Measurements from ENCODE around the gene CDC42. TPM values are rescaled to one million over a fixed set of nuclear protein-coding genes. Genes with fewer than 3 reads are reported as not detected.

Gene CDC42
- total and polyA plus RNA-seq, 4 donors, result 387 to 542 (median 425) TPM

GRCh38 chr1:22018583-22019559 lies 33.6 kb upstream of the CDC42 start:
- no peaks in the 10 kb centered on the region for H3K9me3 ChIP-seq (ENCODE audit: control insufficient read depth, insufficient read depth, low read length)
- no peaks in the 10 kb centered on the region for H3K4me1 ChIP-seq (ENCODE audit: control insufficient read depth, insufficient read depth, low read length)
- peak in 1 of 6 donors; percentile 31 for DNase-seq (ENCODE audit: low read depth in 4 of 6, low spot score in 6 of 6)
- no peaks in the 10 kb centered on the region for H3K36me3 ChIP-seq (ENCODE audit: control insufficient read depth, insufficient read depth, low read length)
- H3K4me3 ChIP-seq (ENCODE audit: low read depth, low read length), result no peak overlapping the region
- H3K27me3 ChIP-seq (ENCODE audit: control insufficient read depth, insufficient read depth, low read length), result no peaks in the 10 kb centered on the region
- no peak overlapping the region for H3K27ac ChIP-seq (ENCODE audit: low read depth, low read length)
- WGBS (ENCODE audit: insufficient coverage), result 69% methylated on average over 7 of the region's 10 CpGs

DNA sequence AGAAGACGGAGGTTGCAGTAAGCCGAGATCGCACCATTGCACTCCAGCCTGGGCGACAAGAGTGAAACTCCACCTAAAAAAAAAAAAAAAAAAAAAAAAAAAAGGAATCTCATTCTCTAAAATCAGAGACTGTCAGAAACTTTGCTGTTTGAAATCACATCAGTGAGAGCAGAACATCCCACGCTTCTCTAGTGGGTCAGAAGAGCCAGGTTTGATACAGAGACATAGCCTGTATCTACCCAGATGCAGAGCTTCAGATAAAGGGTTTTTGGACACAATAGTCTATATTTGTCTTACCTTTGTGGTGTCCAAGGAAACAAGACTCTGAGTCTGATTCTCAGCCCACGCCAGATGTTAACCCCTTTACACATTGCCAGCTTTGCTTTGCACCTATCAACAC lies 31.4 kb upstream of the CDC42 start:
- 43% methylated on average over 1 of the region's 6 CpGs for WGBS (ENCODE audit: insufficient coverage)
- H3K36me3 ChIP-seq (ENCODE audit: control insufficient read depth, insufficient read depth, low read length), result no peaks in the 10 kb centered on the region
- DNase-seq (ENCODE audit: low read depth in 4 of 6, low spot score in 6 of 6), result no peak
- H3K9me3 ChIP-seq (ENCODE audit: control insufficient read depth, insufficient read depth, low read length), result no peaks in the 10 kb centered on the region
- no peak overlapping the region for H3K4me3 ChIP-seq (ENCODE audit: low read depth, low read length)
- H3K27me3 ChIP-seq (ENCODE audit: control insufficient read depth, insufficient read depth, low read length), result no peaks in the 10 kb centered on the region
- H3K4me1 ChIP-seq (ENCODE audit: control insufficient read depth, insufficient read depth, low read length), result peaks cover 14% of the 10 kb centered on the region
- H3K27ac ChIP-seq (ENCODE audit: low read depth, low read length), result no peak overlapping the region

DNA sequence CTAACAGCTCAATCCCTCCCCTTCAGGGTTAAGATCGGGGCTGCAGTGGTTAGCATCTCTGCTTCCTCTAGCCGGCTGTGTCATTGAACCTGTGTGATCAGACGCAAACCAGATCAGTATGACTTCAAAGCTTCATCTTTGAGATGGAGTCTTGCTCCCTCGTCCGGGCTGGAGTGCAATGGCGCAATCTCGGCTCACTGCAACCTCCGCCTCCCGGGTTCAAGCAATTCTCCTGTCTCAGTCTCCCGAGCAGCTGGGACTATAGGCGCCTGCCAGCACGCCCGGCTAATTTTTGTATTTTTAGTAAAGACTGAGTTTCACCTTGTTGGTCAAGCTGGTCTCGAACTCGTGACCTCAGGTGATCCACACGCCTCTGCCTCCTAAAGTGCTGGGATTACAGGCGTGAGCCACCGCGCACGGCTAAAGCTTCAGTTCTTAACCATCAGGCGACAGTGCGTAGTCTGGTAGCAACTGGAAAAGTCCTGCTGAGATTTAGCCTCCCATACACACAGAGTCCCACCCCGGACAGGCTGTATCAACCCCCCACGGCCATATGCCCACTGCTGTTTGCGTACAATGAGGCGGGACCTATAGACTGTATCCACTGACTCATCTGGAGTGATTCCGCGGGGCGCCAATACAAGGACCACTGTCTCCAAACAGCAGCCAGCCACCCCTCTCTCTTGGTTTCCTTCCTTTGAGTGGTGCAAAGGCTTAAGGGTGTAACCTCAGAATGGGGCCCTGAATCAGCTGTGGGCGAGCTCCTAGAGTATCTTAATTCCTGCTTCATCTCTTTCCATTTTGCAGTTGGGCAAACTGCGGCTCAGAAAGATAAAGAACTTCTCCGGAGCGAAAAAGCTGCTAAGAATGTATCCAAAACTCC lies 27.8 kb upstream of the CDC42 start:
- Histone ChIP-seq H3K36me3 (ENCODE audit: control insufficient read depth, insufficient read depth, low read length) (no peaks in the 10 kb centered on the region), H3K9me3 (ENCODE audit: control insufficient read depth, insufficient read depth, low read length) (no peaks in the 10 kb centered on the region), H3K27me3 (ENCODE audit: control insufficient read depth, insufficient read depth, low read length) (no peaks in the 10 kb centered on the region), H3K27ac (ENCODE audit: low read depth, low read length) (peak overlapping the region; percentile 95), H3K4me3 (ENCODE audit: low read depth, low read length) (peak overlapping the region; percentile 100), H3K4me1 (ENCODE audit: control insufficient read depth, insufficient read depth, low read length) (peaks cover 19% of the 10 kb centered on the region)
- 9% methylated on average over 32 of the region's 33 CpGs for WGBS (ENCODE audit: insufficient coverage)
- peak in 5 of 6 donors; percentile 37 to 84 (median 60) for DNase-seq (ENCODE audit: low read depth in 4 of 6, low spot score in 6 of 6)

- Histone ChIP-seq H3K27me3 (ENCODE audit: control insufficient read depth, insufficient read depth, low read length) (no peaks in the 10 kb centered on the region), H3K4me1 (ENCODE audit: control insufficient read depth, insufficient read depth, low read length) (peaks cover 19% of the 10 kb centered on the region), H3K27ac (ENCODE audit: low read depth, low read length) (peak overlapping the region; percentile 95), H3K36me3 (ENCODE audit: control insufficient read depth, insufficient read depth, low read length) (no peaks in the 10 kb centered on the region), H3K9me3 (ENCODE audit: control insufficient read depth, insufficient read depth, low read length) (no peaks in the 10 kb centered on the region), H3K4me3 (ENCODE audit: low read depth, low read length) (peak overlapping the region; percentile 100)
- under 1% methylated on average over 27 of the region's 42 CpGs for WGBS (ENCODE audit: insufficient coverage)
- peak in 5 of 6 donors; percentile 76 to 98 (median 86) for DNase-seq (ENCODE audit: low read depth in 4 of 6, low spot score in 6 of 6)
These were observed 26.9 kb upstream of the CDC42 start for GRCh38 chr1:22025368-22026155.

DNA sequence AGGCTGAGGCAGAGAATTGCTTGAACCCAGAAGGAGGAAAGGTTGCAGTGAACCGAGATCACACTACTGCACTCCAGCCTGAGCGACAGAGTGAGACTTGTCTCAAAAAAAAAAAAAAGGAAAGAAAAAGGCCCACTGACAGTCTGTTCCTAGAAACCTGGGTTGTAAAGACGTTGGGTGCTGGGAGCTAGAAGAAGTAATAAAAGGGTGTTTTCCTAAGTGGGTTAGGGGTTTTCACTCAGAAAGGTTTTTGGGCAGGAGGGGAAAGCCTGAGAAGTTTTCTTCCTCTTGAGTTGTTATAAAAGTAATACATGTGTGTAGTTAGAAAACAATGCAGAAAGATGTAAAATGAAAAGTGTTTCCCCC lies 25.6 kb upstream of the CDC42 start:
- Histone ChIP-seq H3K36me3 (ENCODE audit: control insufficient read depth, insufficient read depth, low read length) (peaks cover 4% of the 10 kb centered on the region), H3K27ac (ENCODE audit: low read depth, low read length) (no peak overlapping the region), H3K9me3 (ENCODE audit: control insufficient read depth, insufficient read depth, low read length) (no peaks in the 10 kb centered on the region), H3K27me3 (ENCODE audit: control insufficient read depth, insufficient read depth, low read length) (no peaks in the 10 kb centered on the region), H3K4me3 (ENCODE audit: low read depth, low read length) (no peak overlapping the region), H3K4me1 (ENCODE audit: control insufficient read depth, insufficient read depth, low read length) (peaks cover 19% of the 10 kb centered on the region)
- 85% methylated on average over 2 of the region's 3 CpGs for WGBS (ENCODE audit: insufficient coverage)
- no peak for DNase-seq (ENCODE audit: low read depth in 4 of 6, low spot score in 6 of 6)

GRCh38 chr1:22030057-22030456 lies 22.5 kb upstream of the CDC42 start:
- WGBS (ENCODE audit: insufficient coverage), result 93% methylated on average over 2 of the region's 4 CpGs
- Histone ChIP-seq H3K9me3 (ENCODE audit: control insufficient read depth, insufficient read depth, low read length) (no peaks in the 10 kb centered on the region), H3K36me3 (ENCODE audit: control insufficient read depth, insufficient read depth, low read length) (peaks cover 4% of the 10 kb centered on the region), H3K4me1 (ENCODE audit: control insufficient read depth, insufficient read depth, low read length) (peaks cover 9% of the 10 kb centered on the region), H3K4me3 (ENCODE audit: low read depth, low read length) (no peak overlapping the region), H3K27me3 (ENCODE audit: control insufficient read depth, insufficient read depth, low read length) (no peaks in the 10 kb centered on the region), H3K27ac (ENCODE audit: low read depth, low read length) (no peak overlapping the region)
- no peak for DNase-seq (ENCODE audit: low read depth in 4 of 6, low spot score in 6 of 6)

DNA sequence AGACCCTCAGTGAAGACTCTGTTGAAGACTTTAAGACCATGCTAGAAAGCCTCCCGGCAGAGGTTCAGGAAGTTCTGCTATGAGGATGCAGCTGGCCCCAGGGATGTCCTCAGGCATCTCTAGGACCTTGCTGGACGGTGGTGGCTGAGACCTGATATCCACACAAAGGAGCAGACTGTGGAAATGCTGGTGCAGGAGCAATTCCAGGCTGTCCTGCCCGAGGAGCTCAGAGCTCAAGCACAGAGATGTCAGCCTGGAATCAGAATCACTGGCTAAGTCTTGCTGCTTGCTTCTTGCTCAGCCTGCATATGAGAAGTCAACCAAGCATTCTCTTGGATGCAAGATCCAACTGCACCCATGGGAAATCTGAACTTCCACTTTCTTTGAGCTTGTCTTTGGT lies 22.0 kb upstream of the CDC42 start:
- Histone ChIP-seq H3K36me3 (ENCODE audit: control insufficient read depth, insufficient read depth, low read length) (peaks cover 4% of the 10 kb centered on the region), H3K27ac (ENCODE audit: low read depth, low read length) (no peak overlapping the region), H3K9me3 (ENCODE audit: control insufficient read depth, insufficient read depth, low read length) (no peaks in the 10 kb centered on the region), H3K4me3 (ENCODE audit: low read depth, low read length) (no peak overlapping the region), H3K4me1 (ENCODE audit: control insufficient read depth, insufficient read depth, low read length) (peaks cover 9% of the 10 kb centered on the region), H3K27me3 (ENCODE audit: control insufficient read depth, insufficient read depth, low read length) (no peaks in the 10 kb centered on the region)
- WGBS (ENCODE audit: insufficient coverage), result 94% methylated on average over 3 of the region's 3 CpGs
- DNase-seq (ENCODE audit: low read depth in 4 of 6, low spot score in 6 of 6), result no peak

GRCh38 chr1:22031214-22031962 lies 21.1 kb upstream of the CDC42 start:
- H3K4me3 ChIP-seq (ENCODE audit: low read depth, low read length), result no peak overlapping the region
- H3K4me1 ChIP-seq (ENCODE audit: control insufficient read depth, insufficient read depth, low read length), result peaks cover 2% of the 10 kb centered on the region
- WGBS (ENCODE audit: insufficient coverage), result 95% methylated on average over 7 of the region's 8 CpGs
- H3K36me3 ChIP-seq (ENCODE audit: control insufficient read depth, insufficient read depth, low read length), result peaks cover 4% of the 10 kb centered on the region
- H3K9me3 ChIP-seq (ENCODE audit: control insufficient read depth, insufficient read depth, low read length), result no peaks in the 10 kb centered on the region
- H3K27me3 ChIP-seq (ENCODE audit: control insufficient read depth, insufficient read depth, low read length), result no peaks in the 10 kb centered on the region
- H3K27ac ChIP-seq (ENCODE audit: low read depth, low read length), result no peak overlapping the region
- no peak for DNase-seq (ENCODE audit: low read depth in 4 of 6, low spot score in 6 of 6)
